Naive B cell (primary cell): ENCODE results near the gene PRX. TPM values are rescaled to one million over a fixed set of nuclear protein-coding genes. Genes with fewer than 3 reads are reported as not detected.

Experiments
- ATAC-seq, 2 donors: fragments of 150-1000 bp; cut with Tn5 transposase; 2 replicates each; pipeline ENCODE4 v1.10.0; 2021; ENCODE audit warnings: low read depth in 2 of 2, mild to moderate bottlenecking in 2 of 2, moderate library complexity in 2 of 2
- DNase-seq: peaks from one replicate; pipeline ENCODE4 v3.0.0; 2022
- H3K27ac Mint-ChIP-seq, 6 donors: one replicate each; pipeline ENCODE4 v1.8.0; 2020 to 2022; ENCODE audit warnings: mild to moderate bottlenecking in 6 of 6, mixed read lengths in 6 of 6, moderate library complexity in 5 of 6, inconsistent platforms in 2 of 6
- H3K27me3 Mint-ChIP-seq, 3 donors: one replicate each; pipeline ENCODE4 v1.8.0; 2021 to 2022; ENCODE audit warnings: mixed read lengths in 3 of 3, mild to moderate bottlenecking in 1 of 3
- H3K36me3 Mint-ChIP-seq, 2 donors: one replicate each; pipeline ENCODE4 v1.8.0; 2020 to 2022; ENCODE audit warnings: mixed read lengths in 2 of 2, inconsistent platforms in 1 of 2, mild to moderate bottlenecking in 1 of 2
- H3K4me1 Mint-ChIP-seq, 3 donors: one replicate each; pipeline ENCODE4 v1.8.0; 2020 to 2022; ENCODE audit warnings: mixed read lengths in 3 of 3, inconsistent platforms in 1 of 3, mild to moderate bottlenecking in 1 of 3, moderate library complexity in 1 of 3
- H3K4me3 Mint-ChIP-seq, 8 donors: one replicate each; pipeline ENCODE4 v1.8.0; 2020 to 2022; ENCODE audit warnings: mild to moderate bottlenecking in 8 of 8, mixed read lengths in 8 of 8, moderate library complexity in 8 of 8, inconsistent platforms in 2 of 8
- H3K9me3 Mint-ChIP-seq, 7 donors: one replicate each; pipeline ENCODE4 v1.8.0; 2020 to 2022; ENCODE audit warnings: mixed read lengths in 7 of 7, mild to moderate bottlenecking in 5 of 7, inconsistent platforms in 2 of 7, moderate library complexity in 1 of 7
- polyA plus RNA-seq, 6 donors: library from polyadenylated mRNA; unstranded; fragments of 300-500 nt; fragmentation: Illumina TruSeq; gene quantifications; one replicate each; pipeline ENCODE4 v1.2.3, GENCODE V29; 2021; ENCODE audit warnings: low read depth in 6 of 6

PRX gene
- polyA plus RNA-seq, 6 donors from 2014 or later, result 0.05 to 0.38 (median 0.23) TPM; not detected in 2

DNA sequence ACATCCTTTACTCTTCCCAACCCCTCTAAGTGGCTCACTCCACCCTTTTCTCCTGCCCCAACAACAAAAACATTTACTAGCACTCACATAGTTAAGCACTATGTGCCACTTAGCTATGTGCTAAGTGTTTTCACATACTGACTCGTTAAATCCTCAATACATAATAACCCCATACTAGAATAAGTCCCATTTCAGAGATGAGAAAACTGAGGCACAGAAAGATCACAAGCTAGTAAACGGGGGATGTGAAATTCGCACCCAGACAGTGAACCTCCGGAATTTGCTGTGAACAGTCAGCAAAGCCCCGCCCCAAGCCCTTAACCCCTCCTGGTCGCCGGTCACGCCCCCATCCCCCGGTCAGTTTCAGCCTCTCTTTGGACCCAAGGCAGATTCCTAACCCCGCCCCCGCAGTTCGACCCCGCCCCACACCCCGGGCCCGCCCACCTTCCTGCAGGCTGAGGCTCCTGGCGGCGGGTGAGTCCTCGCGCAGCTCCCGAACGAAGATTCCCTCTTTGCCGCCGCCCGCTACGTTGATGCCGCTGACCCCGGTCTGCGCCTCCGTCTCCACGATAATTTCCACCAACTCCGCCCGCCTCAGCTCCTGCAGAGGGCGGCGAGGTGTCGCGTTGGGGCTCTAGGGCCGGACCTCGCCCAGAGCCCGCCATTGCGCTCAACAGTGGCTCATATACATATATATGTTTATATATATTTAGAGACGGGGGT lies 9.8 kb downstream of the PRX start:
- H3K27ac Mint-ChIP-seq, result peak overlapping the region in 5 of 6 donors; percentile 64 to 96 (median 83)
- peaks cover 0 to 4% (median 0%) of the 10 kb centered on the region in 7 donors for H3K9me3 Mint-ChIP-seq
- no peaks in the 10 kb centered on the region for H3K36me3 Mint-ChIP-seq
- DNase-seq (peak; percentile 74), ATAC-seq (peak; percentile 66 to 70)
- peak overlapping the region; percentile 77 to 99 (median 96) for H3K4me3 Mint-ChIP-seq
- peaks cover 0 to 29% (median 23%) of the 10 kb centered on the region in 3 donors for H3K27me3 Mint-ChIP-seq
- H3K4me1 Mint-ChIP-seq, result peaks cover 22 to 35% (median 26%) of the 10 kb centered on the region in 3 donors

DNA sequence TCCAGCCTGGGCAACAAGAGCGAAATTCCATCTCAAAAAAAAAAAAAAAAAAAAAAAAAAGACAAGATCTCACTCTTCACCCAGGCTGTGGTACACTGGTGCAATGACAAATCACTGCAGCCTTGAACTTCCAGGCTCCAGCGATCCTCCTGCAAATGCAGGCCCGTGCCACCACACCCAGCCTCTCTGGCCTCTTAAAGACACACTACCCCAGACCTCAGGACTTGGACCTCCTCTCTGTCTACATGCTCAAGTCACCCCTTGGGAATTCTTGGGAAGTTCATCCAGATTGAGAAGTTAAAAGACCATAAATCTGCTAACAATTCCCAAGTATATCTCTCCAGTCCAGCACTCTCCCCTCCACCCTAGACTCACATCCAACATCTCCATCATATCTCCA lies 12.6 kb downstream of the PRX start:
- DNase-seq (no peak), ATAC-seq (no peak)
- Mint-ChIP-seq H3K27ac (peak overlapping the region in 1 of 6 donors; percentile 31), H3K4me3 (peak overlapping the region in 1 of 8 donors; percentile 48), H3K4me1 (peaks cover 18 to 31% (median 19%) of the 10 kb centered on the region in 3 donors), H3K36me3 (no peaks in the 10 kb centered on the region), H3K9me3 (peaks cover 0 to 4% (median 0%) of the 10 kb centered on the region in 7 donors), H3K27me3 (peaks cover 0 to 34% (median 29%) of the 10 kb centered on the region in 3 donors)

DNA sequence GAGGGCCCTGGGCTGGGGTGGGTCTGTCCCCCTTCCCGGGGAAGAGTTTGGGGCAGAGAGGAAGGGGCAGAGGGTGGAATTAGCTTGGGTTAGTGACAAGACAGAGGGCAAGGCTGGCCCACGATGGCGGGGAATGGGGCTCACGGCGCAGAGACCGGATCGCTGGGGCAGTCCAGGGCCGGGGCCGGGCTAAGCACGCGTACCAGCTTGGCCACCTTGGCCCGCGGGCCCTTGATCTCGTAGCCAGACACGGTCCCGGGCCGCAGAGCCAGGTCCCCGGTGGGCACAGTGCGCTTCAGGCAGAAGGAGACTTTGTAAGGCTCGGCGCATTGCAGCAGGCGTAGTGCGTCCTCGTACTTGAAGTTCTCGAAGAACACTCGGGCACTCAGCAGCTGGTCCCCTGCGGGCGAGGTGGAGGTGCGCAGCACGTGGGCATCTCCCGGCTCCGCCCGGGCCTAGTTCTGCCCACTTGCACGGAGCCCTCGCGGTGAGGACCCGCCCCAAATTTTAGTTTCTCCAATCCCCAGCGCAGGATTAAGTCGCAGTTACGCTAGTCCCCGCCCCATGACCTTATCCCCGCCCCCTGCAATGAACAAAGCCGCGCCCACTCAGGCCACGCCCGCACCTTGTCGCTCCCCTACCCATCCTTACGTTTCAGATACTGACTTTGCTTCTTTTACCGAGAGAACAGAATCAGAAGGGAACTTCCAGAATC lies 14.6 kb downstream of the PRX start:
- ATAC-seq, result peak; percentile 47 to 69
- H3K9me3 Mint-ChIP-seq, result peaks cover 0 to 4% (median 0%) of the 10 kb centered on the region in 7 donors
- H3K4me1 Mint-ChIP-seq, result peaks cover 10 to 19% (median 12%) of the 10 kb centered on the region in 3 donors
- peaks cover 0 to 34% (median 29%) of the 10 kb centered on the region in 3 donors for H3K27me3 Mint-ChIP-seq
- H3K4me3 Mint-ChIP-seq, result peak overlapping the region in 4 of 8 donors; percentile 27 to 82 (median 29)
- DNase-seq, result no peak
- H3K36me3 Mint-ChIP-seq, result no peaks in the 10 kb centered on the region
- peak overlapping the region in 3 of 6 donors; percentile 2 to 69 (median 38) for H3K27ac Mint-ChIP-seq

DNA sequence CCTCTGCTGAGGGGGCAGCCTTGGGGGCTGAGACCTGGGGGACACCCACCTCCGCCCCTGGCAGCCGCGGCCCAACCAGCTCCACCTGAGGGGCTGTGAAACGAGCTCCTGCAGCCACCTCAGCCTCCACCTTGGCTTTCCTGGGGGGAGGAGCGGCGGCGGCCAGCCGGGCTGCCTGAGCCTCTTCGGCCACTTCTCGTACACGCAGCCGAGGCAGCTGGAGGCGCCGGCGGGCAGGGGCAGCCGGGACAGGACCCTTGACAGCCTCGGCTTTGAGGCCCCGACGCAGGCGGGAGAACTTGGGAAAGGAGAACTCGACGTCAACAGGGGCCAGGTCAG lies 15.6 kb downstream of the PRX start:
- ATAC-seq (no peak), DNase-seq (no peak)
- H3K4me1 Mint-ChIP-seq, result peaks cover 6 to 15% (median 8%) of the 10 kb centered on the region in 3 donors

DNA sequence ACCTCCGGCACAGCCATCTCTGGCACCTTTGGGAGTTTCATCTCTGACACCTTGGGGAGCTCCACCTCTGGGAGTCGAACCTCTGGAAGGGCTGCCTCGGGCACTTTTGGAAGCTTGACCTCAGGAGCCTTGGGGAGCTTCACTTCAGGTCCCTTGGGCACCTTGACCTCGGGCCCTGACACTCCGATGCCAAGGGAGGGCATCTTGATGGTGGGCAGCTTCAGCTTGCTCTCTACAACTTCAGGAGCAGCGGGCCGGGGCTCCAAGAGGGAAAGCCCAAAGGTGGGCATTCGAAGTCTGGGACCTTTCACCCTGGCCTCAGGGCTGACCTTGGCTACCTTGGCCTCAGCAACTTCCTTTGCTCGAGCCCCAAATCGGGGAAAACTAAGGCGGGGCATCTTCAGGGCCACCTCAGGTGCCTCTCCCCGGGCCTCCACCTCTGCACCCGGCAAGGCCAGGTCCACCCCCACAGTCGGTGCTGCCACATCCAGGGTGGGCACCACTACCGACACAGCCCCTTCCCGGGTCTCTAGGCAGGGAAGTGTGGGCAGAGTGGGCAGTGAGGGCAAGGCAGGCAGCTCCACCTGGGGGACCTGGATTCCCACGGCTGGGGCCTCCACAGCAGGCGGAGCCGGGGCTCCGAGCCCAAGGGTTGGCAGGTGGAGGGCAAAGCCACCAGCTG lies 16.2 kb downstream of the PRX start:
- Mint-ChIP-seq H3K4me3 (no peak overlapping the region), H3K27me3 (peaks cover 0 to 34% (median 29%) of the 10 kb centered on the region in 3 donors), H3K27ac (no peak overlapping the region), H3K9me3 (peaks cover 0 to 4% (median 0%) of the 10 kb centered on the region in 7 donors), H3K4me1 (peaks cover 6 to 15% (median 8%) of the 10 kb centered on the region in 3 donors), H3K36me3 (no peaks in the 10 kb centered on the region)
- DNase-seq (no peak), ATAC-seq (no peak)

More for the DNA sequence above, 15.6 kb downstream of the PRX start:
- Mint-ChIP-seq H3K27me3 (peaks cover 0 to 34% (median 29%) of the 10 kb centered on the region in 3 donors), H3K4me3 (no peak overlapping the region), H3K36me3 (no peaks in the 10 kb centered on the region), H3K27ac (no peak overlapping the region), H3K9me3 (peaks cover 0 to 4% (median 0%) of the 10 kb centered on the region in 7 donors)

DNA sequence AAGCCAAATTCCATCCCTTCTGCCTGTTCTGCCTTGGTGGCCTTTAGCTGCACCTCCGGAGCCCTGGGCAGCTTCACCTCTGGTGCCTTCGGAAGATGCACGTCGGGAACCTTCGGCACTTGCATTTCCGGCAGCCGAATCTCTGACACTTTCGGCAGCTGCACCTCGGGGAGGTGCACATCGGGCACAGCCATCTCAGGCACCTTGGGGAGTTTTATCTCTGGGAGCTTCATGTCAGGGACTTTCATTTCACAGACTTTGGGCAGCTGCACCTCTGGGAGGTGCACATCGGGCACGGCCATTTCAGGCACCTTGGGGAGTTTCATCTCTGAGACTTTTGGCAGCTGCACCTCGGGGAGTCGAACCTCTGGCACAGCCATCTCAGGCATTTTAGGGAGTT lies 17.2 kb downstream of the PRX start:
- peaks cover 6 to 15% (median 8%) of the 10 kb centered on the region in 3 donors for H3K4me1 Mint-ChIP-seq
- H3K27ac Mint-ChIP-seq, result no peak overlapping the region
- no peak for ATAC-seq
- H3K4me3 Mint-ChIP-seq, result no peak overlapping the region
- peaks cover 0 to 29% (median 21%) of the 10 kb centered on the region in 3 donors for H3K27me3 Mint-ChIP-seq
- no peaks in the 10 kb centered on the region for H3K36me3 Mint-ChIP-seq
- DNase-seq, result no peak
- peaks cover 0 to 4% (median 0%) of the 10 kb centered on the region in 7 donors for H3K9me3 Mint-ChIP-seq

DNA sequence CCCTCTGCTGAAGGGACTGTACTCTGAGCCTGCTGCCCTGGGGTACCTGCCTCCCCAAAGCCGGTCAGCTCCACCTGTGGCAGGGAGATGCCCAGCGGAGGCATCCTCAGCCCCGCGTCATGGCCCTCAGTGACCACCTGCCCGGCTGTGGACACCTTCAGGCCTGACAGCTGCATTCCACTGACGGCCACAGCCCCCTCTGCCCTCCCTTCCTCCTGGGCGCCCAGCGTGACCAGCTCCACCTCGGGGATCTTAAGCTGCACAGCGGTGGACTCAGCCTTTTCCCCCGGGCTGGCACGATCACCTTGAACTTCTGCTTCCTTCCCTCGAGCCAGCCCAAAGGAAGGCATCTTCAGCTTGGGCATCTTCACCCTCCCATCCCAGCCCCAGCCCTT lies 18.4 kb downstream of the PRX start:
- Mint-ChIP-seq H3K9me3 (peaks cover 0 to 4% (median 0%) of the 10 kb centered on the region in 7 donors), H3K4me3 (no peak overlapping the region), H3K36me3 (no peaks in the 10 kb centered on the region), H3K4me1 (peaks cover 6 to 11% (median 8%) of the 10 kb centered on the region in 3 donors), H3K27ac (no peak overlapping the region), H3K27me3 (peaks cover 0 to 23% (median 22%) of the 10 kb centered on the region in 3 donors)
- ATAC-seq (no peak), DNase-seq (no peak)

DNA sequence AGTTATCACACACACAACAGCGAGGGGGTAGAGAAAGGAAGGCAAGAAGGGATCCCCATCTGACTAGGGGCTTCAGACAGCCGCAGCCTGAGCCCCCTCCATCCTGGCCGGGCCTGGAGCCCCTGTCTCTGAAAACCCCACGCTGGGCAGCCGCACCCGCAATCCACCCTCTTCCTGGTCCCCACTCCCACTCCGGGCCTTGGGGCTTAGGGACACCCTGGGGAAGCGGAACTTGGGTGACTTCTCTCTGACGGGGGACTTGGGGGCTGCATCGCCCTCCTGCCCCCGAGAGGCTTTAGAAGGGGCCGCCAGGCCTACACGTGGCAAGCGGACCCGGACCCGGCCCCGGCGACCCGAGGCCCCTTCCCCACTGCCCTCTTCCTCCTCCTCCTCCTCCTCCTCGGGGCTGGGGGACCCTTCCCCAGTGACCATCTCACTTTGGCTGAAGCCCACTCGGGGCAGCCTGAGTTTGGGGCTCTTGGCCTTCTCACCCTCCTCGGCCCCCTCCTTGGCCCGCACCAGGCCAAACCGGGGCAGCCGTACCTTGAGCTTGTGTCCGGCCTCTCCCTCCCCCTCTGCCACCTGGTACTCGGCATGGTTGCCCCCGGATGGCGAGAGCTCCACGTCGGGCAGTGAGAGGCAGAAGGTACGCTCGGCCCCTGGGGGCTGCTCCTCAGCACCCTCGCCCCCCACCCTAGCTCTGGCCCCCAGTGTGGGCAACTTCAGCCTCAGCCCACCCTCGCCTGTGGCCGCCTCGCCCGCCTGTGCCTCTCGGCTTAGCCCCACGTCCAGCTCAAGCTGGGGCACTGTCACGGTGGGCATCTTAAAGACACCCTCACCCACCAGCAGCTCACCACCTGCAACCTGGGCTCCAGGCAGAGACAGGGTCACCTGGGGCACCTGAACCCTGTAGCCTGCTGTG lies 19.0 kb downstream of the PRX start:
- H3K4me1 Mint-ChIP-seq, result peaks cover 4 to 5% (median 4%) of the 10 kb centered on the region in 3 donors
- peaks cover 0 to 3% (median 0%) of the 10 kb centered on the region in 7 donors for H3K9me3 Mint-ChIP-seq
- H3K36me3 Mint-ChIP-seq, result no peaks in the 10 kb centered on the region
- no peak for ATAC-seq
- no peak overlapping the region for H3K27ac Mint-ChIP-seq
- H3K4me3 Mint-ChIP-seq, result no peak overlapping the region
- no peak for DNase-seq
- H3K27me3 Mint-ChIP-seq, result peaks cover 0 to 17% (median 15%) of the 10 kb centered on the region in 3 donors

DNA sequence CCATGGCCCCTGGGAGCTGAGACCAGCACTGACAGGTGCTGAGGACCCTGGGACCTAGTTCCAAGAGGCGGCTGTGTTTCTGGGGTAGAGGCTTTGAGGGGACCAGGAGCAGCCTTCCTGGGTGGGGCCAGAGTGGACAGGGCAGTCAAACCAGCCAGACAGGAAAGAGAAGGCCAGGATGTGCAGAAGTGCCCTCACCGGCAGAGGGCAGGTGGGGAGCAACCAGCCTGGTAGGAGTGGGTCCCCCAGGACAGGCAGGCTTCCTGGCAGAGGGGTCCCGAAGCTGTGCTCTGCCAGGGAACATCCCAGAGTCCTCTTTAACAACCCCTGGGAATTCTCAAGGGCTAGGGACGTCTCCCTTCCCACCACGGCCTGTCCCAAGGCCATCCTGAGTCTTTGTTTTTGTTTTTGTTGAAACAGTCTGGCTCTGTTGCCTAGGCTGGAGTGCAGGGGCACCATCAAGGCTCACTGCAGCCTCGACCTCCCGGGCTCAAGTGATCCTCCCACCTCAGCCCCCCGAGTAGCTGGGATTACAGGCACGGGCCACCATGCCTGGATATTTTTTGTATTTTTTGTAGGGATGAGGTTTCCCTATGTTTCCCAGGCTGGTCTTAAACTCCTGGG lies 20.2 kb downstream of the PRX start:
- Mint-ChIP-seq H3K27me3 (peaks cover 0 to 11% (median 8%) of the 10 kb centered on the region in 3 donors), H3K4me3 (no peak overlapping the region), H3K36me3 (no peaks in the 10 kb centered on the region), H3K4me1 (no peaks in the 10 kb centered on the region), H3K9me3 (no peaks in the 10 kb centered on the region), H3K27ac (no peak overlapping the region)
- ATAC-seq (no peak), DNase-seq (no peak)

DNA sequence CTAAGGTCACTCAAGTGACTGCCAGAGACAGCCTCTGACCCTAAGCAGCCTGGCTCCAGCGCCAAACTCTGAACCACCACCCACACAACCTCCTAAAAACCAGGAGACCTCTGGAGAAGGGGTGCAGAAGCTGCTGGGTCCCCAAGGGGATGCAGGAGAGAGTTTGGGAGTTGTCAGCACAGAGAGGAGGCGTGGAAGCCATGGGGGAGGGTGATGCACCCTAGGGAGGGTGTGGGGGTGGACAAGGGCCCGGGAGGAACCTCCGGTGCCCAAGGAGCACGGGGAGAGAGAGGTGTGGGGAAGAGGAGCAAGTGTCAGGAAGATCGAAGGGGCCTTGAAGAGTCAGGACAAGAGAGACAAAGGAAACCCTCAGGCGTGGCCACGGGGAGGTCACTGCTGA lies 21.1 kb downstream of the PRX start:
- H3K36me3 Mint-ChIP-seq, result no peaks in the 10 kb centered on the region
- H3K27ac Mint-ChIP-seq, result peak overlapping the region in 2 of 6 donors; percentile 63 to 82
- no peak overlapping the region for H3K4me3 Mint-ChIP-seq
- DNase-seq (no peak), ATAC-seq (no peak)
- peaks cover 0 to 14% (median 4%) of the 10 kb centered on the region in 3 donors for H3K27me3 Mint-ChIP-seq
- H3K4me1 Mint-ChIP-seq, result no peaks in the 10 kb centered on the region
- H3K9me3 Mint-ChIP-seq, result no peaks in the 10 kb centered on the region

DNA sequence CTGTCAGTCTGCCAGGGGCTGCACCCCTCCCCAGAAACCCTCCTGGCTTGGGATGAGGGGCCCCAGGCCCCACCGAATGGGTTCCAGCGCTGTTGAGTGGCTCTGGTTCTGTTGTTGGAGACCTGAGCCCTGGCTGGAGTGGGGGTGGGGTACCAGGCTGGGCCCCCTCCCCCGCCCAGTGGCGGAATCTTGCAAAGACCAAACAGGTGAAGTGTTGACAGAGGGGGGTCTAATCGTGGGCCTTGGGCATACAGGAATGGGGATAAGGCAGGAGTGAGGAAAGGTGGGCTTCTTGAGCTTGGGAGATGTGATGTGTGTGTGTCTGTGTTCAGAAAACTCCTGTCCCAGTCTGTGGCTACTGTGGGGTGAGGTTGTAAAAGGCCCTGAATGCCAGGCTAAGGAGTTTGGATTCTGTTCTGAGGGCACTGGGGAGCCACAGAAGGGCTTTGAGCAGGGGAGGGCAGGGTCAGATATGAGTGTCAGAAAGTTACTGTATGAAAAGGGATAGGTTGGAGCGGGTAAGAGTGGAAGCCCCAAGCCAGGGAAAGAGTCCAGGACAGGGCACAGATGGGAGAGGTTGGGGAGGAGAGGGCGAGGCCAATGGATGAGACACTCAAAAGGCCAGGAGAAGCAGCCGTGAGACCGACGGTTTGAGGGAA lies 23.0 kb downstream of the PRX start, which contains the start of gene HIPK4:
Gene HIPK4, minus strand, starts transcription at position 98 of the 659 bp plus-strand sequence. CDS start 279 bp downstream, outside the sequence.
- Mint-ChIP-seq H3K4me3 (no peak within 1 kb of the TSS), H3K9me3 (no peaks in the 10 kb centered on the region), H3K27ac (peak within 1 kb of the TSS in 1 of 6 donors; percentile 69), H3K36me3 (no peaks in the 10 kb centered on the region), H3K4me1 (no peaks in the 10 kb centered on the region), H3K27me3 (peaks cover 0 to 19% (median 3%) of the 10 kb centered on the region in 3 donors)
- ATAC-seq (no peak), DNase-seq (no peak)
